H1 (cell line): ENCODE measurements around the gene S1PR3. TPM values are rescaled to one million over a fixed set of nuclear protein-coding genes. Genes with fewer than 3 reads are reported as not detected.

Experiments
- CTCF ChIA-PET: fragments of 300-600 bp; sonication (Branson Sonifier 250); formaldehyde crosslinking; loops from one replicate; lab custom pipeline; 2021; ENCODE audit not compliant: partially characterized antibody; lab: Charles Lee
- POLR2A ChIA-PET: fragments of 300-600 bp; sonication (Branson Sonifier 250); formaldehyde crosslinking; loops from one replicate; lab custom pipeline; 2021; ENCODE audit warnings: inconsistent platforms; ENCODE audit not compliant: partially characterized antibody; lab: Charles Lee
- DNase-seq, 2 experiments: peaks; one replicate each; pipeline versions ENCODE4 v3.0.0 to v3.0.0-alpha.2; 2010 to 2022; ENCODE audit warnings: low spot score in 2 of 2, low read depth in 1 of 2, mixed read lengths in 1 of 2
- FAIRE-seq: peaks from 2 replicates; lab custom pipeline; 2011; peaks lifted over from hg19 to GRCh38; lab: Jason Lieb, UNC
- H2AFZ ChIP-seq: 2 replicates; pipeline ENCODE4 v1.8.1; 2012; ENCODE audit warnings: low read length, inconsistent platforms
- H2AK5ac ChIP-seq: 2 replicates; pipeline ENCODE4 v1.6.1; 2013; ENCODE audit warnings: low read depth, low read length
- H2BK120ac ChIP-seq: replicated peaks from 2 replicates; pipeline ENCODE3; 2013; ENCODE audit warnings: low read depth, low read length, inconsistent platforms
- H2BK12ac ChIP-seq: 2 replicates; pipeline ENCODE4 v1.6.1; 2013; ENCODE audit warnings: low read depth, low read length
- H2BK15ac ChIP-seq: 2 replicates; pipeline ENCODE4 v1.6.1; 2013; ENCODE audit warnings: low read length
- H2BK20ac ChIP-seq: 2 replicates; pipeline ENCODE4 v1.6.1; 2013; ENCODE audit warnings: low read length
- H2BK5ac ChIP-seq: 2 replicates; pipeline ENCODE4 v1.6.1; 2013; ENCODE audit warnings: low read depth, low read length
- H3K14ac ChIP-seq: 2 replicates; pipeline ENCODE4 v1.6.1; 2013; ENCODE audit warnings: inconsistent platforms; ENCODE audit not compliant: insufficient read length
- H3K18ac ChIP-seq: 2 replicates; pipeline ENCODE4 v1.6.1; 2013; ENCODE audit warnings: low read length; ENCODE audit errors: extremely low read depth
- H3K23ac ChIP-seq: 2 replicates; pipeline ENCODE4 v1.6.1; 2013; ENCODE audit warnings: inconsistent platforms; ENCODE audit not compliant: insufficient read length
- H3K23me2 ChIP-seq: 2 replicates; pipeline ENCODE4 v1.6.1; 2013; ENCODE audit warnings: low read depth, low read length
- H3K27ac ChIP-seq: 2 replicates; pipeline ENCODE4 v1.6.1; 2011; ENCODE audit warnings: low read depth, low read length, inconsistent platforms
- H3K27me3 ChIP-seq, 4 experiments: replicated peaks in 1 of 4; 1 replicate in 1 of 4; 2 replicates in 3 of 4; pipeline versions ENCODE4 v1.6.1 to v1.8.1; 2011 to 2013; ENCODE audit warnings: low read length in 3 of 4, mild to moderate bottlenecking in 3 of 4, inconsistent platforms in 2 of 4, mixed read lengths in 2 of 4, moderate library complexity in 1 of 4; ENCODE audit not compliant: control insufficient read depth in 3 of 4, insufficient read depth in 3 of 4; ENCODE audit errors: extremely low read depth in 1 of 4
- H3K36me3 ChIP-seq, 4 experiments: 2 replicates each; pipeline versions ENCODE4 v1.6.1 to v1.8.1; 2011 to 2013; ENCODE audit warnings: mild to moderate bottlenecking in 4 of 4, low read length in 3 of 4, moderate library complexity in 2 of 4, control low read depth in 1 of 4, inconsistent platforms in 1 of 4; ENCODE audit not compliant: insufficient read depth in 4 of 4, control insufficient read depth in 2 of 4
- H3K4ac ChIP-seq: replicated peaks from 2 replicates; pipeline ENCODE3; 2013; ENCODE audit warnings: low read length, low read depth, mixed read lengths, inconsistent platforms; ENCODE audit not compliant: insufficient read length
- H3K4me1 ChIP-seq, 4 experiments: replicated peaks in 1 of 4; 1 replicate in 1 of 4; 2 replicates in 3 of 4; pipeline versions ENCODE4 v1.6.1 to v1.8.1; 2011 to 2013; ENCODE audit warnings: low read length in 3 of 4, inconsistent platforms in 2 of 4, mixed read lengths in 1 of 4; ENCODE audit not compliant: insufficient read depth in 4 of 4, control insufficient read depth in 3 of 4
- H3K4me2 ChIP-seq, 2 experiments: 2 replicates each; pipeline versions ENCODE4 v1.6.1 to v1.8.1; 2011 to 2013; ENCODE audit warnings: low read depth in 2 of 2, low read length in 2 of 2, control low read depth in 1 of 2, inconsistent platforms in 1 of 2, mild to moderate bottlenecking in 1 of 2; ENCODE audit not compliant: insufficient read depth in 1 of 2
- H3K4me3 ChIP-seq, 4 experiments: fragments of 200-600, 300-600 bp in 1 of 4; sonication (generic), shearing (Covaris generic), sonication (Bioruptor Twin) in 1 of 4; 2 replicates each; pipeline versions ENCODE4 v1.5.1 to v1.8.1; 2011 to 2016; ENCODE audit warnings: low read length in 4 of 4, low read depth in 3 of 4, control low read depth in 2 of 4, inconsistent platforms in 2 of 4, mild to moderate bottlenecking in 2 of 4, mixed read lengths in 1 of 4, moderate library complexity in 1 of 4; ENCODE audit not compliant: insufficient read depth in 2 of 4; ENCODE audit errors: extremely low read depth in 1 of 4
- H3K56ac ChIP-seq: replicated peaks from 2 replicates; pipeline ENCODE3; 2013; ENCODE audit warnings: low read depth, mild to moderate bottlenecking, mixed read lengths, low read length, inconsistent platforms; ENCODE audit not compliant: insufficient read length
- H3K79me1 ChIP-seq: 2 replicates; pipeline ENCODE4 v1.6.1; 2013; ENCODE audit warnings: low read depth, low read length, control low read depth
- H3K79me2 ChIP-seq, 2 experiments: 2 replicates each; pipeline versions ENCODE4 v1.6.1 to v1.8.1; 2012 to 2013; ENCODE audit warnings: low read length in 2 of 2, mild to moderate bottlenecking in 2 of 2, inconsistent platforms in 1 of 2; ENCODE audit not compliant: insufficient read depth in 2 of 2, control insufficient read depth in 1 of 2
- H3K9ac ChIP-seq, 4 experiments: replicated peaks in 1 of 4; 1 replicate in 1 of 4; 2 replicates in 3 of 4; pipeline versions ENCODE4 v1.6.1 to v1.8.1; 2011 to 2013; ENCODE audit warnings: low read depth in 3 of 4, low read length in 3 of 4, control low read depth in 2 of 4, mild to moderate bottlenecking in 2 of 4, moderate library complexity in 2 of 4, inconsistent platforms in 1 of 4; ENCODE audit errors: extremely low read depth in 1 of 4
- H3K9me3 ChIP-seq, 2 experiments: 2 replicates each; pipeline versions ENCODE4 v1.6.1 to v1.8.1; 2012 to 2013; ENCODE audit warnings: mild to moderate bottlenecking in 2 of 2, moderate library complexity in 2 of 2, control low read depth in 1 of 2, inconsistent platforms in 1 of 2, low read depth in 1 of 2, low read length in 1 of 2, mixed read lengths in 1 of 2; ENCODE audit not compliant: insufficient read depth in 2 of 2
- H4K20me1 ChIP-seq, 2 experiments: replicated peaks in 1 of 2; 2 replicates each; pipeline versions ENCODE3 to v1.8.1; 2011 to 2013; ENCODE audit warnings: inconsistent platforms in 2 of 2, low read length in 2 of 2, mild to moderate bottlenecking in 1 of 2; ENCODE audit not compliant: insufficient read depth in 2 of 2, control insufficient read depth in 1 of 2
- H4K5ac ChIP-seq: 2 replicates; pipeline ENCODE4 v1.6.1; 2013; ENCODE audit warnings: low read length, low read depth, mixed read lengths, inconsistent platforms; ENCODE audit not compliant: insufficient read length
- H4K8ac ChIP-seq: 2 replicates; pipeline ENCODE4 v1.8.0; 2013; ENCODE audit warnings: mild to moderate bottlenecking, moderate library complexity, low read length, inconsistent platforms; ENCODE audit not compliant: insufficient read depth; ENCODE audit errors: extremely low read depth
- H4K91ac ChIP-seq: replicated peaks from 2 replicates; pipeline ENCODE3; 2013; ENCODE audit warnings: low read length, mixed read lengths, inconsistent platforms; ENCODE audit not compliant: insufficient read length
- CBX8 ChIP-seq: fragments of 300-800, 300-1000 bp; sonication (generic); IDR thresholded peaks from 2 replicates; pipeline ENCODE4 v1.7.1; 2016; ENCODE audit warnings: low read depth, low read length, borderline replicate concordance
- WGBS, 2 experiments: shearing (Covaris generic) in 1 of 2; methylation state at CpG; one replicate each; pipeline versions ENCODE4 v1.1.6 to v1.1.7; 2013 to 2015; ENCODE audit warnings: low lambda C conversion rate in 2 of 2, mixed read lengths in 2 of 2, inconsistent platforms in 1 of 2, low coverage in 1 of 2, missing lambda C conversion rate in 1 of 2; ENCODE audit not compliant: insufficient replicate concordance in 2 of 2, insufficient coverage in 1 of 2, insufficient read length in 1 of 2; ENCODE audit errors: extremely low coverage in 1 of 2, missing lambda C conversion rate in 1 of 2; 5-methylcytosine and 5-hydroxymethylcytosine counted together
- polyA plus RNA-seq, 7 experiments: library from polyadenylated mRNA; depleted of rRNA in 3 of 7; stranded (reverse) in 5 of 7; unstranded in 2 of 7; fragments of >200 nt in 5 of 7; fragments of 200-250 nt in 2 of 7; gene quantifications; 1 replicate in 5 of 7; 2 replicates in 1 of 7; 4 replicates in 1 of 7; pipeline versions ENCODE4 v1.2.1 to v1.2.3, GENCODE V29; 2011 to 2013; ENCODE audit warnings: missing spikeins in 2 of 7, mixed read lengths in 2 of 7
- total RNA-seq: library from RNA; stranded (reverse); fragmentation: NEBNext Ultra II Directional; extraction: Animal tissue kit (Norgen Biotek cat#: 25700); gene quantifications from 2 replicates; pipeline ENCODE4 v1.2.1, GENCODE V29; 2021

The S1PR3 gene
- total and polyA plus RNA-seq, 2 of the 8 experiments (the other 6 are each of a cell fraction or from before 2014, with no cell fraction given) = 3.7 to 6.4 TPM

DNA sequence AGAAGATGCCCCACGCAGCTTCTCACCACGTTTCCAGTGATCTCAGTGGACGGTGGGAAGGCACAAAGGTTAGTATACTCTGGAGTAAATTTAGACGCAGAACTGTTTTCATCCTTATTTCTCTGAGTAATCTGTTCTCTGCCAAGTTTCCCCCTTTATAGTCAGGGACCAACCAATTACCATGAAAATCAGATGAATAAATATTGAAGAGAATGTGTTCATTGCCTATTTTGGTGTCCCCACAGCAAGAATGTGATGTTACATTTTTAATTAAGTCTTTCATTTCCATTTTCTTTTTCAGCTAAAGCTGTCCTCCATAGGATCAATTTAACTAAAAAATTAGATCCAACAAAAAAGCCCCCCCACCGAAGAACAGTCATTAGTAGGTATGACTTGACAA, 41.4 kb downstream of the S1PR3 start:
- no peak for TF ChIP-seq CBX8
- no peak overlapping the region for H3K4me3 ChIP-seq
- whole genome bisulfite sequencing, 2 experiments = 91% methylated on average over 5 of the region's 5 CpGs; no CpG with 5 or more reads in 1 of the 2 experiments
- POLR2A ChIA-PET = interaction anchor here (1.0 kb wide), 1 partner anchor 24 kb away, joined by 3 read pairs; no protein-coding TSS in a partner anchor
- H3K4me1 ChIP-seq = no peaks in the 10 kb centered on the region
- H3K4ac ChIP-seq = no peak overlapping the region
- no peak overlapping the region for H2BK12ac ChIP-seq
- H3K23ac ChIP-seq = no peak overlapping the region
- H3K79me2 ChIP-seq = no peaks in the 10 kb centered on the region
- 0 out of 4 replicates have a peak, but pooled peaks cover 0 to 3% of the 10 kb centered on the region in 2 experiments for H3K9me3 ChIP-seq
- no peak overlapping the region for H2AFZ ChIP-seq
- no peak overlapping the region for H4K5ac ChIP-seq
- no peak overlapping the region for H4K91ac ChIP-seq
- no peak overlapping the region for H3K56ac ChIP-seq
- H2BK15ac ChIP-seq = no peak overlapping the region
- H3K23me2 ChIP-seq = no peaks in the 10 kb centered on the region
- DNase-seq (no peak), FAIRE-seq (no peak)
- no peaks in the 10 kb centered on the region for H3K36me3 ChIP-seq
- no peak overlapping the region for H2BK5ac ChIP-seq
- no peaks in the 10 kb centered on the region for H3K79me1 ChIP-seq
- no peak overlapping the region for H2AK5ac ChIP-seq
- no peak overlapping the region for H3K14ac ChIP-seq
- H3K27ac ChIP-seq = no peak overlapping the region
- no peaks in the 10 kb centered on the region for H4K20me1 ChIP-seq
- H3K27me3 ChIP-seq = no peaks in the 10 kb centered on the region
- no peak overlapping the region for H2BK120ac ChIP-seq
- H3K9ac ChIP-seq = no peak overlapping the region
- no peak overlapping the region for H3K4me2 ChIP-seq
- no peak overlapping the region for H2BK20ac ChIP-seq
- H4K8ac ChIP-seq = no peak overlapping the region
- H3K18ac ChIP-seq = no peak overlapping the region
- CTCF ChIA-PET = interaction anchor here (0.7 to 1.5 kb wide), 3 partner anchors 12 to 20 kb away, joined by 3 read pairs; no protein-coding TSS in a partner anchor
